Left renal pelvis (tissue), 4 donors: ENCODE measurements around the gene SRSF8. TPM values are rescaled to one million over a fixed set of nuclear protein-coding genes. Genes with fewer than 3 reads are reported as not detected.

Source experiments
- polyA plus RNA-seq, 4 donors: library from polyadenylated mRNA; unstranded; fragments of 120-200 nt; gene quantifications; one replicate each; pipeline ENCODE4 v1.2.1, GENCODE V29; 2013; ENCODE audit not compliant: insufficient read length in 4 of 4

SRSF8 gene
- polyA plus RNA-seq, 4 donors: 52.9 to 76.9 (median 63.0) TPM

Other genes starting within 250 kb of the SRSF8 start
- gene CWC15, start 93.4 kb upstream of the SRSF8 start, polyA plus RNA-seq: 100 to 1,000 TPM in 3 of 4 donors, 10 to 100 TPM in 1; 84.8 to 129 (median 117) TPM
- gene KDM4D, start 93.2 kb upstream of the SRSF8 start, polyA plus RNA-seq: 1 to 10 TPM; 1.9 to 2.5 (median 2.3) TPM
- gene KDM4E, start 41.7 kb upstream of the SRSF8 start, polyA plus RNA-seq: under 1 TPM; 0.11 to 0.34 (median 0.14) TPM
- not detected for gene KDM4F, start 17.5 kb upstream of the SRSF8 start, polyA plus RNA-seq
- gene ENDOD1, start 22.9 kb downstream of the SRSF8 start, polyA plus RNA-seq: 10 to 100 TPM; 14.8 to 22.8 (median 19.0) TPM
- gene SESN3, start 164.3 kb downstream of the SRSF8 start, polyA plus RNA-seq: 10 to 100 TPM; 70.1 to 99.9 (median 75.7) TPM